GM12892 (cell line): ENCODE results near the gene ZNRF3.

Source experiments
- POLR2A ChIP-seq: IDR thresholded peaks from 2 replicates; pipeline ENCODE4 v1.6.1; 2011; ENCODE audit warnings: low read depth, low read length, control low read depth
- TAF1 ChIP-seq: IDR thresholded peaks from 2 replicates; pipeline ENCODE4 v1.6.1; 2011; ENCODE audit warnings: low read depth, mild to moderate bottlenecking, control low read depth, low read length, borderline replicate concordance

DNA sequence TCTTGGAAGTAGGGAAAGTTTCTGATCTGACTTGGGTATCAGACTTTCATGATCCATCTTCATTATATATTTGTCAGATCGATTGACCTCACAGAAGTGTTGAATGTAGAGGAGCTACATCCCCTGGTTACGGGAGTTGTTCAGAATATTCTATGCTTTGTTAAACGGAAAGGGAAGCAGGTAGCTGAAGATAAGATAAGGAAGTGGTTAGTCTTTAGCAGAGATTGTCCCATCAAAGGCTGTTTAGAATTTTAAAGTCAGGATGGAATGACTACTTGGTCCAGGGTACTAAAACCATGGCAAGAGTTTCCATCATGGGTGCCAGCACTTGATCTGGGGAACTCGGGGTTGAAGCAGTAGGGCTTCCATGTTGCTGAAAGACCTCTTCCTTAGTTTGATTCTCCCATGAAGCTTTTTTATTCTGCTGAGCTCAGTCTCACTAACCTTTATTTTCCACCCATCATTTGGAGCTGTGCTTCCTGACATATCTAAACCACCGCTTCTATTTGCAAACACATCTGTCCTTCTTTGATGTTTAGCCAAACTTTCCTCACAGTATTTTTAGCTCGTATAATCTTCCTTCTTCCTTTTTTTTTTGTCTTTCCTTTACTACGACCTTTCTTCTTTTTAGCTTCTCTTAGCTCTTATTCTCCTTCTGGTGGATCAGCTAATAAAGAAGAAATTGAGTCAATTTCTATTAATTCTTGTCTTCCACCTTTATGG, 182.3 kb downstream of the ZNRF3 start:
- TF ChIP-seq POLR2A, result no peak
- TF ChIP-seq TAF1, result no peak
